DOHH2 (cell line): ENCODE data around the gene TAF3.

Source experiments
- CTCF ChIP-seq: fragments of 200-600 bp; sonication (generic); IDR thresholded peaks from one replicate; pipeline ENCODE4 v1.5.1; 2014; ENCODE audit warnings: antibody characterized with exemption, mild to moderate bottlenecking, low read depth, low read length; ENCODE audit not compliant: poor library complexity, severe bottlenecking
- EZH2phosphoT487 ChIP-seq: fragments of 200-600 bp; sonication (generic); IDR thresholded peaks from 2 replicates; pipeline ENCODE4 v1.6.1; 2017; ENCODE audit warnings: borderline replicate concordance, mild to moderate bottlenecking, antibody characterized with exemption, low read length, moderate library complexity, mixed read lengths

- no peak for TF ChIP-seq CTCF
- TF ChIP-seq EZH2phosphoT487, result no peak
These were observed 73.3 kb downstream of the TAF3 start for GRCh38 chr10:7891634-7892033.
